Astrocyte (in vitro differentiated cells and primary cell): ENCODE results near the gene TLR2. TPM values are rescaled to one million over a fixed set of nuclear protein-coding genes. Genes with fewer than 3 reads are reported as not detected.

Experiments
- DNase-seq: peaks from one replicate; pipeline ENCODE4 v3.0.0-alpha.2; 2010; ENCODE audit warnings: low read depth
- FAIRE-seq: peaks from 2 replicates; lab custom pipeline; 2011; peaks lifted over from hg19 to GRCh38; lab: Jason Lieb, UNC
- H2AFZ ChIP-seq: 2 replicates; pipeline ENCODE4 v1.6.0; 2012; ENCODE audit warnings: low read depth, low read length, inconsistent platforms
- H3K27ac ChIP-seq: 2 replicates; pipeline ENCODE4 v1.5.1; 2011; ENCODE audit warnings: low read depth, low read length, inconsistent platforms
- H3K27me3 ChIP-seq: 2 replicates; pipeline ENCODE4 v1.6.0; 2011; ENCODE audit warnings: low read length, inconsistent platforms; ENCODE audit not compliant: insufficient read depth
- H3K36me3 ChIP-seq: 2 replicates; pipeline ENCODE4 v1.5.1; 2011; ENCODE audit warnings: low read length, inconsistent platforms; ENCODE audit not compliant: insufficient read depth
- H3K4me1 ChIP-seq: 2 replicates; pipeline ENCODE4 v1.5.1; 2011; ENCODE audit warnings: low read length, inconsistent platforms; ENCODE audit not compliant: insufficient read depth
- H3K4me2 ChIP-seq: 2 replicates; pipeline ENCODE4 v1.6.0; 2012; ENCODE audit warnings: low read length, inconsistent platforms
- H3K4me3 ChIP-seq: 2 replicates; pipeline ENCODE4 v1.5.1; 2011; ENCODE audit warnings: low read depth, mild to moderate bottlenecking, low read length, inconsistent platforms; ENCODE audit not compliant: insufficient read depth
- H3K79me2 ChIP-seq: 2 replicates; pipeline ENCODE4 v1.6.0; 2012; ENCODE audit warnings: mild to moderate bottlenecking, low read length, inconsistent platforms; ENCODE audit not compliant: insufficient read depth
- H3K9ac ChIP-seq: 2 replicates; pipeline ENCODE4 v1.6.0; 2012; ENCODE audit warnings: mild to moderate bottlenecking, low read length, inconsistent platforms
- H3K9me3 ChIP-seq: 2 replicates; pipeline ENCODE4 v1.5.1; 2012; ENCODE audit warnings: low read depth, mild to moderate bottlenecking, low read length, inconsistent platforms; ENCODE audit not compliant: insufficient read depth
- H4K20me1 ChIP-seq: 2 replicates; pipeline ENCODE4 v1.6.0; 2012; ENCODE audit warnings: low read length, inconsistent platforms; ENCODE audit not compliant: insufficient read depth
- H3K27ac Mint-ChIP-seq: one replicate; pipeline ENCODE4 v1.8.0; 2021; ENCODE audit warnings: mild to moderate bottlenecking, mixed read lengths; ENCODE audit not compliant: unreplicated experiment
- H3K27me3 Mint-ChIP-seq: one replicate; pipeline ENCODE4 v1.8.0; 2021; ENCODE audit warnings: low read depth, mixed read lengths; ENCODE audit not compliant: unreplicated experiment
- H3K36me3 Mint-ChIP-seq: one replicate; pipeline ENCODE4 v1.8.0; 2021; ENCODE audit warnings: low read depth, mixed read lengths; ENCODE audit not compliant: unreplicated experiment
- H3K4me1 Mint-ChIP-seq: one replicate; pipeline ENCODE4 v1.8.0; 2021; ENCODE audit warnings: low read depth, mixed read lengths; ENCODE audit not compliant: unreplicated experiment
- H3K4me3 Mint-ChIP-seq: one replicate; pipeline ENCODE4 v1.8.0; 2021; ENCODE audit warnings: mild to moderate bottlenecking, moderate library complexity, mixed read lengths; ENCODE audit not compliant: unreplicated experiment
- H3K9me3 Mint-ChIP-seq: one replicate; pipeline ENCODE4 v1.8.0; 2021; ENCODE audit warnings: mild to moderate bottlenecking, mixed read lengths; ENCODE audit not compliant: unreplicated experiment
- CTCF ChIP-seq: IDR thresholded peaks from 2 replicates; pipeline ENCODE4 v1.5.1; 2011; ENCODE audit warnings: low read depth, mild to moderate bottlenecking, inconsistent platforms, low read length, moderate library complexity; ENCODE audit not compliant: insufficient read depth
- EZH2 ChIP-seq: IDR thresholded peaks from 2 replicates; pipeline ENCODE4 v1.6.1; 2012; ENCODE audit warnings: mild to moderate bottlenecking, low read length, inconsistent platforms; ENCODE audit not compliant: insufficient read depth
- total RNA-seq: library from RNA; stranded (reverse); gene quantifications from 2 replicates; pipeline ENCODE4 v1.2.1, GENCODE V29; 2021

TLR2 gene
- total RNA-seq, 1 donor from 2014 or later = 0.79 TPM

DNA sequence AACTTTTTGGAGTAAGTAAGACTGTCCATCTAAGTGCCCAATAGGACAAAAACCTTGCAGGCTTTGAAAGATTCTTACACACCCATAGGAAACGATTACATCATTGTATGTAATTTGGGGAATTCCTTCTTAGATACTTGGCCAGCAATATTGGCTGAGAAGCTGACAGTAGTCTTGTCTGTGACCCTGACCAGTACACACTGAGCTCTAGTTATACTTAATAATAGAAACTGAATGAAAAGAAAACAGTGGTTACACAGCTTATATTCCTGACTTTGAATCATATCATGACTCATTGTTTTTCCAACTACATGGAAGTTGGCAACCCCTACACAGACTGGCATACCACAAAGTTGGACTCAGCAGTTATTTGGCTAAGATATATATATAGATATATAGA lies 7.1 kb upstream of the TLR2 start:
- FAIRE-seq (peak; percentile 50), DNase-seq (peak; percentile 91)
- Mint-ChIP-seq H3K4me3 (no peak overlapping the region), H3K36me3 (no peaks in the 10 kb centered on the region), H3K4me1 (peaks cover 9% of the 10 kb centered on the region), H3K27me3 (no peaks in the 10 kb centered on the region), H3K27ac (no peak overlapping the region), H3K9me3 (peaks cover 2% of the 10 kb centered on the region)
- Histone ChIP-seq H3K4me2 (peak overlapping the region; percentile 44), H4K20me1 (no peaks in the 10 kb centered on the region), H3K36me3 (no peaks in the 10 kb centered on the region), H3K4me1 (peaks cover 10% of the 10 kb centered on the region), H2AFZ (no peak overlapping the region), H3K27ac (peak overlapping the region; percentile 61), H3K4me3 (no peak overlapping the region), H3K79me2 (no peaks in the 10 kb centered on the region), H3K9me3 (no peaks in the 10 kb centered on the region), H3K27me3 (peaks cover 19% of the 10 kb centered on the region), H3K9ac (no peak overlapping the region)
- no peak for TF ChIP-seq EZH2
- no peak for TF ChIP-seq CTCF

- DNase-seq (no peak), FAIRE-seq (no peak)
- no peak overlapping the region for H3K27ac ChIP-seq
- Mint-ChIP-seq H3K27ac (no peak overlapping the region), H3K9me3 (peaks cover 2% of the 10 kb centered on the region), H3K36me3 (no peaks in the 10 kb centered on the region), H3K4me3 (no peak overlapping the region), H3K27me3 (peaks cover 9% of the 10 kb centered on the region), H3K4me1 (peaks cover 9% of the 10 kb centered on the region)
- H3K4me3 ChIP-seq = no peak overlapping the region
- TF ChIP-seq EZH2 = no peak
- no peak for TF ChIP-seq CTCF
- H3K9me3 ChIP-seq = peaks cover 2% of the 10 kb centered on the region
- no peaks in the 10 kb centered on the region for H4K20me1 ChIP-seq
- no peak overlapping the region for H3K4me2 ChIP-seq
- no peaks in the 10 kb centered on the region for H3K36me3 ChIP-seq
- H3K27me3 ChIP-seq = peaks cover 39% of the 10 kb centered on the region
- H3K4me1 ChIP-seq = peaks cover 13% of the 10 kb centered on the region
- H3K79me2 ChIP-seq = no peaks in the 10 kb centered on the region
- no peak overlapping the region for H3K9ac ChIP-seq
- no peak overlapping the region for H2AFZ ChIP-seq
Measured at GRCh38 chr4:153679486-153679885, 4.6 kb upstream of the TLR2 start.

- no peaks in the 10 kb centered on the region for H3K79me2 ChIP-seq
- H4K20me1 ChIP-seq = no peaks in the 10 kb centered on the region
- H3K9me3 ChIP-seq = peaks cover 2% of the 10 kb centered on the region
- H3K27me3 Mint-ChIP-seq = peaks cover 21% of the 10 kb centered on the region
- H3K4me3 Mint-ChIP-seq = peak overlapping the region; percentile 79
- H3K27ac Mint-ChIP-seq = no peak overlapping the region
- no peak overlapping the region for H3K27ac ChIP-seq
- DNase-seq (no peak), FAIRE-seq (no peak)
- H2AFZ ChIP-seq = peak overlapping the region; percentile 76
- H3K9ac ChIP-seq = peak overlapping the region; percentile 33
- no peaks in the 10 kb centered on the region for H3K36me3 Mint-ChIP-seq
- peak overlapping the region; percentile 93 for H3K4me2 ChIP-seq
- no peak for TF ChIP-seq CTCF
- no peak for TF ChIP-seq EZH2
- no peaks in the 10 kb centered on the region for H3K36me3 ChIP-seq
- H3K4me3 ChIP-seq = peak overlapping the region; percentile 42
- H3K9me3 Mint-ChIP-seq = peaks cover 12% of the 10 kb centered on the region
- H3K27me3 ChIP-seq = peaks cover 46% of the 10 kb centered on the region
- peaks cover 3% of the 10 kb centered on the region for H3K4me1 ChIP-seq
- no peaks in the 10 kb centered on the region for H3K4me1 Mint-ChIP-seq
Measured at GRCh38 chr4:153683763-153684181, 308 bp upstream of the TLR2 start.
